CD4-positive, alpha-beta T cell treated with Interleukin-17A for 1 hour (primary cell): ENCODE results near the gene HSPA6.
"Not testable (repeated sequence)": the region's sequence is repeated elsewhere in the genome, so short reads cannot be mapped to it uniquely, and the experiment has no call there.

Experiments used
- DNase-seq: peaks from one replicate; pipeline ENCODE4 v3.0.0-alpha.2; 2020

Gene HSPA6

GRCh38 chr1:161523817-161524741 is at the start of gene HSPA6:
Gene HSPA6 (plus strand): TSS chr1:161524540. CDS start chr1:161524659, 119 bp downstream.
- peak; percentile 92 for DNase-seq

- DNase-seq: not testable (repeated sequence)
Observed at GRCh38 chr1:161477711-161478110, 46.6 kb upstream of the HSPA6 start.

- DNase-seq: no peak
Observed at GRCh38 chr1:161478985-161479384, 45.4 kb upstream of the HSPA6 start.

- DNase-seq: no peak
Observed at GRCh38 chr1:161480381-161481035, 43.8 kb upstream of the HSPA6 start.

GRCh38 chr1:161481624-161482392 is 42.5 kb upstream of the HSPA6 start:
- no peak for DNase-seq

GRCh38 chr1:161482610-161483009 is 41.7 kb upstream of the HSPA6 start:
- no peak for DNase-seq

- no peak for DNase-seq
Observed at GRCh38 chr1:161483361-161483760, 41.0 kb upstream of the HSPA6 start.

- DNase-seq: no peak
Observed at GRCh38 chr1:161484613-161485012, 39.7 kb upstream of the HSPA6 start.

- DNase-seq: peak; percentile 81
Observed at GRCh38 chr1:161486806-161487741, 37.3 kb upstream of the HSPA6 start.

- no peak for DNase-seq
Observed at GRCh38 chr1:161491472-161491871, 32.9 kb upstream of the HSPA6 start.

GRCh38 chr1:161492827-161493226 is 31.5 kb upstream of the HSPA6 start:
- DNase-seq: no peak

GRCh38 chr1:161494091-161494735 is 30.1 kb upstream of the HSPA6 start:
- no peak for DNase-seq

GRCh38 chr1:161495490-161495889 is 28.9 kb upstream of the HSPA6 start:
- DNase-seq: no peak

- no peak for DNase-seq
Observed at GRCh38 chr1:161497961-161498360, 26.4 kb upstream of the HSPA6 start.

GRCh38 chr1:161498646-161499045 is 25.7 kb upstream of the HSPA6 start:
- no peak for DNase-seq

- no peak for DNase-seq
Observed at GRCh38 chr1:161499099-161500039, 25.0 kb upstream of the HSPA6 start.

- no peak for DNase-seq
Observed at GRCh38 chr1:161501234-161501633, 23.1 kb upstream of the HSPA6 start.

- no peak for DNase-seq
Observed at GRCh38 chr1:161502181-161502580, 22.2 kb upstream of the HSPA6 start.

- no peak for DNase-seq
Observed at GRCh38 chr1:161502641-161503393, 21.5 kb upstream of the HSPA6 start.

- DNase-seq: no peak
Observed at GRCh38 chr1:161503394-161503748, 21.0 kb upstream of the HSPA6 start.
